ENCODE results near the gene RAB7B. TPM values are rescaled to one million over a fixed set of nuclear protein-coding genes. Genes with fewer than 3 reads are reported as not detected.
"Not testable (repeated sequence)": the region's sequence is repeated elsewhere in the genome, so short reads cannot be mapped to it uniquely, and the experiment has no call there.

RAB7B gene, protein sequence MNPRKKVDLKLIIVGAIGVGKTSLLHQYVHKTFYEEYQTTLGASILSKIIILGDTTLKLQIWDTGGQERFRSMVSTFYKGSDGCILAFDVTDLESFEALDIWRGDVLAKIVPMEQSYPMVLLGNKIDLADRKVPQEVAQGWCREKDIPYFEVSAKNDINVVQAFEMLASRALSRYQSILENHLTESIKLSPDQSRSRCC
- under 1 TPM in 3 of 5 experiments, not detected in 2; 0.24 to 0.76 (median 0.35) TPM for total RNA-seq
- not detected for polyA plus RNA-seq
- not detected for total RNA-seq

DNA sequence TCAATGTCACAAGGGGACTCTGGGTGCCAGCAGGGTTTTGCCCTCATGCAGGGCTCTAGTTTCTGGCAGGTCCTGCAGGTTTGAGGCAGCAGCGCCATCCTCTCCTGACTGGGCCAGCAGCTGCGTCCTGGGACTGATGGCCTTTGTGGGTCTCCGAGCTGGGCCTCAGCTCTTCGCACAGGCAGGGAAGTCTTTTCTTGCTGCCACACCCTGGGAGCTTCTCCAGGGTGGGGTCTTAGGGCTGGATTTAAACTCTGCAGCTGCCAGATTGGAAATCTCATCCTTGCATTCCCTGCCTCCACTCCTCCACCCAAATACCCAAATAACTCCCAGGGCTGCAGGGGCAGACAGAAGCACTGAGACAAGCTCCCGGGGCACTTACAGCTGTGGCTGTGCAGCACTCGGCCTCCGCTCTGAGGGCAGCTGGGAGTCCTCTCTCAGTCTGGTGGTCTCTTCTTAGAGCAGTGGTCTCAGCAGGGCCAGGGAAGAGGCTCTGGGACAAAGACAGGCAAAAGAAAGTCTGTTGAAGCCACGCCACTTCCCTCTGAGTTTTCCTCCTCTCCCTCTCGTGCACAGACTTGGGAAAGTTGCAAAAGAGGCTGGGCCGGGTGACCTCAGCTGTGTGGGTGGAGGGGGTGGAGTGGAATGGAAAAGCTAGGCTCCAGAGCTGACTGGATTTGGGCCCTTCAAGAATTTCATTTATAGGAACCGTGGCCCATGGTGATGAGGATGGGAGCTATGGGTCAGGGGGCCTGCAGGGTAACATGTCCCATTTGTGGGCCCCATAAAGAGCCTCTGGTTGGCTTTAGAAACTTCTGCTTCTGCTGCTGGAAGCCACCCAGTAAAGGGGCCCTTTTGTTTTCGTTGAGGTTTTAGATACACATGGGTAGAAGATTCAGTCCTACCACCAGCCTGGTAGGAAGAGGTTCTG is at the start of gene RAB7B:
Gene RAB7B (minus strand): TSS at position 525 of the 931 bp plus-strand sequence. CDS start 9,260 bp downstream, outside the sequence.
- H3K36me3 Mint-ChIP-seq: no peaks in the 10 kb centered on the region
- DNase-seq (peak in 1 of 9 donors; percentile 32), ATAC-seq (peak; percentile 24)
- no peaks in the 10 kb centered on the region for H3K9me3 ChIP-seq (ENCODE audit: control insufficient read depth in 2 of 3, low read length in 3 of 3)
- H3K4me1 Mint-ChIP-seq: peaks cover 0 to 9% (median 0%) of the 10 kb centered on the region in 7 donors
- no peaks in the 10 kb centered on the region for H3K36me3 ChIP-seq (ENCODE audit: control insufficient read depth in 2 of 3, insufficient read depth in 3 of 3, low read length in 3 of 3)
- H3K27ac Mint-ChIP-seq: no peak within 1 kb of the TSS
- H3K27me3 ChIP-seq (ENCODE audit: control insufficient read depth in 2 of 2, insufficient read depth in 2 of 2, low read length in 2 of 2): no peaks in the 10 kb centered on the region
- peaks cover 0 to 1% (median 0%) of the 10 kb centered on the region in 11 donors for H3K9me3 Mint-ChIP-seq
- CTCF ChIA-PET: no interaction called here
- POLR2A ChIA-PET: no interaction called here
- H3K4me1 ChIP-seq (ENCODE audit: control insufficient read depth in 2 of 2, insufficient read depth in 2 of 2, low read length in 2 of 2): no peaks in the 10 kb centered on the region
- no peak within 1 kb of the TSS for H3K4me3 ChIP-seq (ENCODE audit: low read length)
- H3K27ac ChIP-seq (ENCODE audit: low read depth, low read length): no peak within 1 kb of the TSS
- H3K27me3 Mint-ChIP-seq: peaks cover 0 to 12% (median 5%) of the 10 kb centered on the region in 5 donors
- no peak within 1 kb of the TSS for H3K4me3 Mint-ChIP-seq
- intact Hi-C loops (cut with micrococcal nuclease): no loop called here

DNA sequence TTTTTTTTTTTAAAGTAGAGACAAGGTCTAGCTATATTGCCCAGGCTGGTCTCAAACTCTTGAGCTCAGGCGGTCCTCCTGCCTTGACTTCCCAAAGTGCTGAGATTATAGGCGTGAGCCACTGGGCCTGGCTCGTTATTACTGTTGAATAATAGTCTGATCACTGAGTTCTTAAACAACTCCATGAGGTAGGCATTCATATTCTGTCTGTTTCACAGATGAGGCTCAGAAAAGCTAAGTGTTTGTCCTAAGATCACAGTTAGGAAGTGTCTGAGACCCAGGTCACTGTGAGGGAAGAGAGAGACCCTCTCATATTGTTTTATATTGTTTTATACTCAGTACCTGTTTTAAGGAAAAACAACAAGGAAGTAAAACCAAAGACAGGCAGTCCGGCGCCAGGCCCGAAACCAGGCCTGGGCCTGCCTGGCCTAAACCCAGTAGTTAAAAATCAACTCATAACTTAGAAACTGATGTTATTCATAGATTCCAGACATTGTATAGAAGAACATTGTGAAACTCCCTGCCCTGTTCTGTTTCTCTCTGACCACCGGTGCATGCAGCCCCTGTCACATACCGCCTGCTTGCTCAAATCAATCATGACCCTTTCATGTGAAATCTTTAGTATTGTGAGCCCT is 49.2 kb upstream of the RAB7B start:
- POLR2A ChIA-PET; H3K9me3 ChIP-seq (ENCODE audit: control insufficient read depth in 2 of 3, low read length in 3 of 3); H3K4me3 Mint-ChIP-seq; H3K36me3 Mint-ChIP-seq; H3K4me3 ChIP-seq (ENCODE audit: low read length); H3K27ac Mint-ChIP-seq; H3K27ac ChIP-seq (ENCODE audit: low read depth, low read length); ATAC-seq; H3K4me1 ChIP-seq (ENCODE audit: control insufficient read depth in 2 of 2, insufficient read depth in 2 of 2, low read length in 2 of 2); H3K36me3 ChIP-seq (ENCODE audit: control insufficient read depth in 2 of 3, insufficient read depth in 3 of 3, low read length in 3 of 3); DNase-seq; H3K27me3 ChIP-seq (ENCODE audit: control insufficient read depth in 2 of 2, insufficient read depth in 2 of 2, low read length in 2 of 2); H3K9me3 Mint-ChIP-seq: not testable (repeated sequence)
- CTCF ChIA-PET: interaction anchor here (1.0 kb wide), 1 partner anchor 75 kb away, joined by 3 read pairs; no protein-coding TSS in a partner anchor
- intact Hi-C loops (cut with micrococcal nuclease): loop anchor here in 1 of 2 donors (10.0 kb wide), 1 partner anchor 362 kb away; no protein-coding TSS in a partner anchor
- Mint-ChIP-seq H3K27me3 (peaks cover 0 to 28% (median 0%) of the 10 kb centered on the region in 5 donors), H3K4me1 (peaks cover 7 to 37% (median 18%) of the 10 kb centered on the region in 7 donors)

DNA sequence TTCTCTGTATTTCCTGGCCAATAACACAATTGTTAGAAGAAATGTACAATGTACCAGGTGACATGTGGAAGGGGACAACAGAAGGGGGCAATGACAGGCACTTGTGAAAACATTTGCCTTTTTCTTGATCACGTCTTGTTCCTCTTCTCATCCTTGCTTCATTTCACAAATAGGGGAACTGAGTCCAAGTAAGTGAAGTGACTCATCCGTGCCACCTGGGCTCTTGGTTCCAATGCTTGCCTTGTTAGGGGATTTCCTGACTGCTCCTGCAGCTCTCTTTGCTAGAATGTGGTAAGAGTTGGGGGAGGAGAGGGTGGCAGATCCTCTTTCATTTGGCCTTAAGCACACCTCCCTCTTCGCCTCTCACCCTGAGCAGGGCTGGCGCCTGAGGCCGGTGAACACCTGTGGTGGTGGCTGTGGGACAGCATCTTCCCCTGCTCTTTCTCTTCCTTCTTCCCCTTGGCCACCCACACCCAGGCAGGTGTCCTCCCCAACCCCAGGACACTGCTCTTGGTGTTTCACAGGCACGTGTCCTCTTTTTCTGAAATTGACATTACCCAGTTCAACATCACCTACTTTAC is 47.5 kb upstream of the RAB7B start:
- no peak overlapping the region for H3K4me3 ChIP-seq (ENCODE audit: low read length)
- H3K9me3 Mint-ChIP-seq: no peaks in the 10 kb centered on the region
- H3K4me1 ChIP-seq (ENCODE audit: control insufficient read depth in 2 of 2, insufficient read depth in 2 of 2, low read length in 2 of 2): peaks cover 0 to 7% of the 10 kb centered on the region in 2 donors
- CTCF ChIA-PET: no interaction called here
- H3K27ac Mint-ChIP-seq: peak overlapping the region in 6 of 9 donors; percentile 11 to 90 (median 53)
- peaks cover 7 to 37% (median 18%) of the 10 kb centered on the region in 7 donors for H3K4me1 Mint-ChIP-seq
- H3K36me3 ChIP-seq (ENCODE audit: control insufficient read depth in 2 of 3, insufficient read depth in 3 of 3, low read length in 3 of 3): no peaks in the 10 kb centered on the region
- no peak overlapping the region for H3K27ac ChIP-seq (ENCODE audit: low read depth, low read length)
- H3K36me3 Mint-ChIP-seq: peaks cover 0 to 2% (median 0%) of the 10 kb centered on the region in 5 donors
- H3K9me3 ChIP-seq (ENCODE audit: control insufficient read depth in 2 of 3, low read length in 3 of 3): no peaks in the 10 kb centered on the region
- H3K27me3 Mint-ChIP-seq: peaks cover 0 to 17% (median 0%) of the 10 kb centered on the region in 5 donors
- POLR2A ChIA-PET: no interaction called here
- no peaks in the 10 kb centered on the region for H3K27me3 ChIP-seq (ENCODE audit: control insufficient read depth in 2 of 2, insufficient read depth in 2 of 2, low read length in 2 of 2)
- intact Hi-C loops (cut with micrococcal nuclease): loop anchor here in 1 of 2 donors (10.0 kb wide), 1 partner anchor 364 kb away; no protein-coding TSS in a partner anchor
- DNase-seq (peak in 6 of 9 donors; percentile 3 to 54 (median 22)), ATAC-seq (peak; percentile 94)
- peak overlapping the region in 7 of 10 donors; percentile 13 to 63 (median 18) for H3K4me3 Mint-ChIP-seq

- intact Hi-C loops (cut with micrococcal nuclease): loop anchor here in 1 of 2 donors (10.0 kb wide), 1 partner anchor 365 kb away; no protein-coding TSS in a partner anchor
- Histone ChIP-seq H3K27me3 (ENCODE audit: control insufficient read depth in 2 of 2, insufficient read depth in 2 of 2, low read length in 2 of 2) (no peaks in the 10 kb centered on the region), H3K27ac (ENCODE audit: low read depth, low read length) (no peak overlapping the region), H3K9me3 (ENCODE audit: control insufficient read depth in 2 of 3, low read length in 3 of 3) (no peaks in the 10 kb centered on the region), H3K4me3 (ENCODE audit: low read length) (no peak overlapping the region), H3K4me1 (ENCODE audit: control insufficient read depth in 2 of 2, insufficient read depth in 2 of 2, low read length in 2 of 2) (peaks cover 0 to 7% of the 10 kb centered on the region in 2 donors), H3K36me3 (ENCODE audit: control insufficient read depth in 2 of 3, insufficient read depth in 3 of 3, low read length in 3 of 3) (no peaks in the 10 kb centered on the region)
- H3K4me1 Mint-ChIP-seq: peaks cover 7 to 37% (median 18%) of the 10 kb centered on the region in 7 donors
- H3K36me3 Mint-ChIP-seq: peaks cover 0 to 2% (median 0%) of the 10 kb centered on the region in 5 donors
- ChIA-PET POLR2A (no interaction called here), CTCF (no interaction called here)
- H3K27ac Mint-ChIP-seq: no peak overlapping the region
- H3K27me3 Mint-ChIP-seq: peaks cover 0 to 14% (median 0%) of the 10 kb centered on the region in 5 donors
- no peaks in the 10 kb centered on the region for H3K9me3 Mint-ChIP-seq
- ATAC-seq: no peak
- H3K4me3 Mint-ChIP-seq: no peak overlapping the region
- no peak for DNase-seq
These were observed 46.9 kb upstream of the RAB7B start for GRCh38 chr1:206049919-206050600.

- H3K9me3 ChIP-seq (ENCODE audit: control insufficient read depth in 2 of 3, low read length in 3 of 3): no peaks in the 10 kb centered on the region
- intact Hi-C loops (cut with micrococcal nuclease): no loop called here
- no peak overlapping the region for H3K4me3 Mint-ChIP-seq
- H3K36me3 ChIP-seq (ENCODE audit: control insufficient read depth in 2 of 3, insufficient read depth in 3 of 3, low read length in 3 of 3): no peaks in the 10 kb centered on the region
- ChIA-PET POLR2A (interaction anchor here (0.5 kb wide), 1 partner anchor 874 kb away, joined by 3 read pairs; no protein-coding TSS in a partner anchor), CTCF (no interaction called here)
- peaks cover 7 to 37% (median 18%) of the 10 kb centered on the region in 7 donors for H3K4me1 Mint-ChIP-seq
- H3K9me3 Mint-ChIP-seq: no peaks in the 10 kb centered on the region
- H3K27me3 Mint-ChIP-seq: peaks cover 0 to 14% (median 0%) of the 10 kb centered on the region in 5 donors
- H3K27me3 ChIP-seq (ENCODE audit: control insufficient read depth in 2 of 2, insufficient read depth in 2 of 2, low read length in 2 of 2): no peaks in the 10 kb centered on the region
- no peak overlapping the region for H3K27ac Mint-ChIP-seq
- DNase-seq: no peak
- H3K4me3 ChIP-seq (ENCODE audit: low read length): no peak overlapping the region
- H3K4me1 ChIP-seq (ENCODE audit: control insufficient read depth in 2 of 2, insufficient read depth in 2 of 2, low read length in 2 of 2): peaks cover 0 to 7% of the 10 kb centered on the region in 2 donors
- peaks cover 0 to 2% (median 0%) of the 10 kb centered on the region in 5 donors for H3K36me3 Mint-ChIP-seq
- no peak overlapping the region for H3K27ac ChIP-seq (ENCODE audit: low read depth, low read length)
- ATAC-seq: no peak
These were observed 46.1 kb upstream of the RAB7B start for GRCh38 chr1:206049293-206049692.
